HepG2 (cell line): Measurements from ENCODE around the gene MBLAC1. TPM values are rescaled to one million over a fixed set of nuclear protein-coding genes. Genes with fewer than 3 reads are reported as not detected.

Experiments used
- ATAC-seq: fragments of 200-7000 bp; cut with Tn5 transposase; 3 replicates; pipeline ENCODE4 v1.9.1; 2020; ENCODE audit warnings: mild to moderate bottlenecking, moderate library complexity
- BruUV-seq: library from RNA; stranded (reverse); fragments of 400-500 nt; replicated peaks from 2 replicates; lab custom pipeline; 2021; lab: Mats Ljungman, UMichigan
- CTCF ChIA-PET: fragments of 300-600 bp; formaldehyde crosslinking; extraction: SDS; loops from one replicate; lab custom pipeline; 2021; ENCODE audit warnings: low total read pairs, inconsistent platforms, low intra/inter-chr PET ratio; lab: Yijun Ruan, JAX
- POLR2A ChIA-PET: fragments of 350-600 bp; sonication (Branson Sonifier 250); formaldehyde crosslinking; loops from one replicate; lab custom pipeline; 2020; ENCODE audit warnings: antibody characterized with exemption, inconsistent platforms; lab: Yijun Ruan, JAX
- DNase-seq: peaks from one replicate; pipeline ENCODE4 v3.0.0-alpha.2; 2015; ENCODE audit warnings: low spot score
- FAIRE-seq: peaks from 3 replicates; lab custom pipeline; 2011; peaks lifted over from hg19 to GRCh38; lab: Jason Lieb, UNC
- H2AFZ ChIP-seq: one replicate; pipeline ENCODE4 v1.6.1; 2011; ENCODE audit warnings: low read length, inconsistent platforms
- H3K27ac ChIP-seq: fragments of 300-600 bp; 3 replicates; pipeline ENCODE4 v1.8.0; 2011; ENCODE audit warnings: mixed run types, mild to moderate bottlenecking, mixed read lengths, low read length, inconsistent platforms; ENCODE audit not compliant: insufficient read depth; ENCODE audit errors: extremely low read length
- H3K27me3 ChIP-seq, 2 experiments: fragments of 200-600 bp in 1 of 2; 2 replicates in 1 of 2; 3 replicates in 1 of 2; pipeline versions ENCODE4 v1.6.0 to v1.8.0; 2011; ENCODE audit warnings: low read length in 2 of 2, mild to moderate bottlenecking in 2 of 2, moderate library complexity in 2 of 2, inconsistent platforms in 1 of 2; ENCODE audit not compliant: insufficient read depth in 2 of 2, control insufficient read depth in 1 of 2
- H3K36me3 ChIP-seq, 2 experiments: fragments of 200-600 bp in 1 of 2; replicated peaks in 1 of 2; 2 replicates in 1 of 2; 3 replicates in 1 of 2; pipeline versions ENCODE4 v1.5.1 to v1.8.0; 2011; ENCODE audit warnings: low read length in 2 of 2, inconsistent platforms in 1 of 2; ENCODE audit not compliant: insufficient read depth in 2 of 2, control insufficient read depth in 1 of 2
- H3K4me1 ChIP-seq: 2 replicates; pipeline ENCODE4 v1.5.1; 2012; ENCODE audit warnings: low read length, inconsistent platforms; ENCODE audit not compliant: insufficient read depth
- H3K4me2 ChIP-seq: 2 replicates; pipeline ENCODE4 v1.6.0; 2011; ENCODE audit warnings: low read depth, low read length, inconsistent platforms
- H3K4me3 ChIP-seq, 3 experiments: fragments of 200-600 bp in 1 of 3; sonication (generic), shearing (Covaris generic) in 1 of 3; replicated peaks in 1 of 3; 2 replicates each; pipeline ENCODE4 v1.5.1; 2011 to 2016; ENCODE audit warnings: low read length in 3 of 3, inconsistent platforms in 2 of 3, low read depth in 2 of 3, mild to moderate bottlenecking in 2 of 3, control low read depth in 1 of 3, mixed read lengths in 1 of 3; ENCODE audit not compliant: insufficient read depth in 1 of 3
- H3K79me2 ChIP-seq: one replicate; pipeline ENCODE4 v1.6.1; 2011; ENCODE audit warnings: low read length, inconsistent platforms; ENCODE audit not compliant: insufficient read depth
- H3K9ac ChIP-seq: 2 replicates; pipeline ENCODE4 v1.6.0; 2011; ENCODE audit warnings: mild to moderate bottlenecking, low read depth, low read length, inconsistent platforms; ENCODE audit not compliant: insufficient read depth
- H3K9me3 ChIP-seq: 2 replicates; pipeline ENCODE4 v1.5.1; 2012; ENCODE audit warnings: mild to moderate bottlenecking, low read length
- H4K20me1 ChIP-seq: 2 replicates; pipeline ENCODE4 v1.6.0; 2011; ENCODE audit warnings: inconsistent platforms, mild to moderate bottlenecking, low read length, moderate library complexity; ENCODE audit not compliant: insufficient read depth
- ARHGAP35 ChIP-seq: sonication (generic); formaldehyde crosslinking; IDR thresholded peaks from 2 replicates; pipeline ENCODE4 v1.9.0; 2022; ENCODE audit warnings: mild to moderate bottlenecking, inconsistent platforms, moderate library complexity, missing genetic modification reagents, borderline replicate concordance
- ATF7-NPFF ChIP-seq: sonication (generic); formaldehyde crosslinking; IDR thresholded peaks from 2 replicates; pipeline ENCODE4 v1.8.1; 2023; ENCODE audit warnings: mild to moderate bottlenecking, low read depth, missing genetic modification reagents, moderate library complexity
- DRAP1 ChIP-seq: IDR thresholded peaks from 2 replicates; pipeline ENCODE4 v1.6.1; 2016; ENCODE audit warnings: missing genetic modification reagents, missing compliant biosample characterization
- MTA1 ChIP-seq: sonication (generic); formaldehyde crosslinking; IDR thresholded peaks from 2 replicates; pipeline ENCODE4 v1.4.0; 2020; ENCODE audit warnings: missing genetic modification reagents, mild to moderate bottlenecking, borderline replicate concordance
- NFKBIZ ChIP-seq: IDR thresholded peaks from 2 replicates; pipeline ENCODE4 v1.6.1; 2018; ENCODE audit warnings: missing genetic modification reagents, missing compliant biosample characterization
- NRL ChIP-seq: sonication (generic); formaldehyde crosslinking; IDR thresholded peaks from 2 replicates; pipeline ENCODE4 v1.5.0; 2020; ENCODE audit warnings: missing genetic modification reagents, mild to moderate bottlenecking, moderate library complexity, borderline replicate concordance
- POLR2A ChIP-seq, 2 experiments: IDR thresholded peaks; 2 replicates each; pipeline ENCODE4 v1.6.1; 2011; ENCODE audit warnings: low read depth in 2 of 2, low read length in 2 of 2, mild to moderate bottlenecking in 1 of 2, moderate library complexity in 1 of 2; ENCODE audit not compliant: insufficient read depth in 1 of 2
- RBFOX2 ChIP-seq: fragments of 200-400 bp; formaldehyde crosslinking; IDR thresholded peaks from 2 replicates; pipeline ENCODE4 v1.6.1; 2017; ENCODE audit warnings: low read depth, mild to moderate bottlenecking, low read length
- RBM22 ChIP-seq: fragments of 200-400 bp; formaldehyde crosslinking; optimal IDR thresholded peaks from 2 replicates; pipeline ENCODE3; 2017; ENCODE audit warnings: mild to moderate bottlenecking, low read length, moderate library complexity
- ZBTB7A ChIP-seq: sonication (generic); formaldehyde crosslinking; IDR thresholded peaks from 2 replicates; pipeline ENCODE4 v1.8.0; 2022; ENCODE audit warnings: mild to moderate bottlenecking, missing genetic modification reagents
- ZMYM4 ChIP-seq: sonication (generic); formaldehyde crosslinking; IDR thresholded peaks from 2 replicates; pipeline ENCODE4 v1.8.1; 2023; ENCODE audit warnings: mild to moderate bottlenecking, missing genetic modification reagents
- ZNF138 ChIP-seq: sonication (generic); formaldehyde crosslinking; IDR thresholded peaks from 2 replicates; pipeline ENCODE4 v1.5.0; 2020; ENCODE audit warnings: mild to moderate bottlenecking, low read depth, missing genetic modification reagents
- ZNF296 ChIP-seq: sonication (generic); formaldehyde crosslinking; conservative IDR thresholded peaks from 2 replicates; pipeline ENCODE4 v1.5.0; 2020; ENCODE audit warnings: mild to moderate bottlenecking, missing genetic modification reagents
- ZNF501 ChIP-seq: sonication (generic); formaldehyde crosslinking; IDR thresholded peaks from 2 replicates; pipeline ENCODE4 v1.5.1; 2020; ENCODE audit warnings: mild to moderate bottlenecking, moderate library complexity, missing genetic modification reagents
- ZNF564 ChIP-seq: sonication (generic); formaldehyde crosslinking; IDR thresholded peaks from 2 replicates; pipeline ENCODE4 v1.8.1; 2023; ENCODE audit warnings: mild to moderate bottlenecking, missing genetic modification reagents
- ZNF576 ChIP-seq: sonication (generic); formaldehyde crosslinking; IDR thresholded peaks from 2 replicates; pipeline ENCODE4 v1.4.0; 2020; ENCODE audit warnings: mild to moderate bottlenecking, missing genetic modification reagents
- ZNF598 ChIP-seq: sonication (generic); formaldehyde crosslinking; IDR thresholded peaks from 2 replicates; pipeline ENCODE4 v1.5.1; 2020; ENCODE audit warnings: mild to moderate bottlenecking, missing genetic modification reagents, borderline replicate concordance
- ZNF703 ChIP-seq: sonication (generic); formaldehyde crosslinking; IDR thresholded peaks from 2 replicates; pipeline ENCODE4 v1.5.1; 2020; ENCODE audit warnings: missing genetic modification reagents, mild to moderate bottlenecking, moderate library complexity, borderline replicate concordance
- ZNF746 ChIP-seq: sonication (generic); formaldehyde crosslinking; IDR thresholded peaks from 2 replicates; pipeline ENCODE4 v1.8.0; 2022; ENCODE audit warnings: mild to moderate bottlenecking, missing genetic modification reagents
- ZNF777 ChIP-seq: sonication (generic); formaldehyde crosslinking; IDR thresholded peaks from 2 replicates; pipeline ENCODE4 v1.4.0; 2020; ENCODE audit warnings: missing genetic modification reagents
- ZNF839 ChIP-seq: sonication (generic); formaldehyde crosslinking; IDR thresholded peaks from 2 replicates; pipeline ENCODE4 v1.4.0; 2020; ENCODE audit warnings: missing genetic modification reagents, mild to moderate bottlenecking, borderline replicate concordance
- WGBS: methylation state at CpG from one replicate; pipeline ENCODE4 v1.1.6; 2017; ENCODE audit warnings: low lambda C conversion rate; 5-methylcytosine and 5-hydroxymethylcytosine counted together
- in situ Hi-C: cut with HindIII; loops from 2 replicates; pipeline ENCODE4 v1.10.0; 2017; ENCODE audit warnings: low pct_unique_long_range_greater_than_20kb; ENCODE audit not compliant: extremely low pct_ligation_motif_present
- intact Hi-C: fragments of 100-400 bp; cut with micrococcal nuclease; formaldehyde crosslinking; loops from one replicate; pipeline ENCODE4 v1.10.0; 2022; ENCODE audit not compliant: unreplicated experiment
- polyA plus RNA-seq, 8 experiments: library from polyadenylated mRNA; depleted of rRNA in 3 of 8; stranded (reverse) in 7 of 8; unstranded in 1 of 8; fragments of >200 nt; fragmentation: Illumina TruSeq in 4 of 8; extraction: Trizol in 4 of 8; gene quantifications; 2 replicates each; pipeline versions ENCODE4 v1.2.1 to v1.2.3, GENCODE V29; 2011 to 2016; ENCODE audit warnings: low read depth in 4 of 8, missing spikeins in 1 of 8, mixed read lengths in 1 of 8; ENCODE audit not compliant: insufficient read depth in 1 of 8
- total RNA-seq, 5 experiments: library from RNA; depleted of rRNA; stranded (reverse); fragments of >200 nt; fragmentation: Illumina TruSeq; extraction: Trizol; gene quantifications; 2 replicates each; pipeline ENCODE4 v1.2.3, GENCODE V29; 2016; ENCODE audit warnings: low read depth in 1 of 5
- TF ChIP-seq, protein P1 (sequence below): IDR thresholded peaks from 2 replicates; pipeline ENCODE4 v1.6.1; 2016; ENCODE audit warnings: missing compliant biosample characterization, missing genetic modification reagents, borderline replicate concordance

The MBLAC1 gene
- total and polyA plus RNA-seq, 2 of the 13 experiments (the other 11 are each of a cell fraction or from before 2014, with no cell fraction given): 0.79 to 2.1 TPM

GRCh38 chr7:100127866-100128636 is 1.3 kb downstream of the MBLAC1 start:
- CTCF ChIA-PET: no interaction called here
- intact Hi-C loops (loop anchor here (5.0 kb wide), 1 partner anchor 46 kb away; the partner anchor contains the start of gene ZNF3), in situ Hi-C loops (no loop called here)
- Histone ChIP-seq H3K9me3 (no peaks in the 10 kb centered on the region), H3K79me2 (peaks cover 5% of the 10 kb centered on the region), H3K27me3 (no peaks in the 10 kb centered on the region), H3K9ac (peak overlapping the region; percentile 88), H2AFZ (no peak overlapping the region), H3K36me3 (no peaks in the 10 kb centered on the region), H3K4me1 (peaks cover 55% of the 10 kb centered on the region), H4K20me1 (no peaks in the 10 kb centered on the region), H3K4me3 (peak overlapping the region; percentile 74 to 92 (median 84)), H3K27ac (peak overlapping the region; percentile 96), H3K4me2 (peak overlapping the region; percentile 74)
- ATAC-seq (peak; percentile 61), FAIRE-seq (peak; percentile 55), DNase-seq (no peak)
- BruUV-seq: TSS peak; percentile 43
- WGBS: 5% methylated on average over 17 of the region's 37 CpGs
- POLR2A ChIA-PET: interaction anchor here (2.5 to 3.7 kb wide), 2 partner anchors 21 to 27 kb away, joined by 8 to 26 read pairs; partner anchors contain the start of genes AP4M1, LAMTOR4 and MCM7
- TF ChIP-seq ZBTB7A (CRISPR knock-in tag) (0 out of 2 replicates have a peak, but pooled peaks have one; percentile 53), ZNF138 (no peak), ZNF598 (peak; percentile 66; the same call in 1 of the 2 replicates), ZNF839 (0 out of 2 replicates have a peak, but pooled peaks have one; percentile 27), MTA1 (CRISPR knock-in tag) (peak; percentile 73; the same call in 1 of the 2 replicates), ZMYM4 (0 out of 2 replicates have a peak, but pooled peaks have one; percentile 12), ZNF703 (CRISPR knock-in tag) (0 out of 2 replicates have a peak, but pooled peaks have one; percentile 12), NRL (CRISPR knock-in tag) (0 out of 2 replicates have a peak, but pooled peaks have one; percentile 24), POLR2A (IDR thresholded peaks at IDR 0.05; ENCODE audit: insufficient read depth in 1 of 2, low read depth in 2 of 2, low read length in 2 of 2) (0 out of 4 replicates have a peak, but pooled peaks of 1 of the 2 experiments have one; percentile 32), ATF7-NPFF (0 out of 2 replicates have a peak, but pooled peaks have one; percentile 12), ZNF746 (CRISPR knock-in tag) (peak; percentile 51; the same call in 1 of the 2 replicates), ZNF296 (0 out of 2 replicates have a peak, but pooled peaks have one; percentile 2), ARHGAP35 (peak; percentile 18; the same call in 1 of the 2 replicates), NFKBIZ (CRISPR knock-in tag) (no peak), ZNF501 (CRISPR knock-in tag) (peak; percentile 62), RBM22 (no peak), RBFOX2 (peak; percentile 61), ZNF576 (CRISPR knock-in tag) (peak; percentile 59; the same call in 1 of the 2 replicates), DRAP1 (CRISPR knock-in tag) (peak; percentile 26; the same call in 1 of the 2 replicates), ZNF777 (CRISPR knock-in tag) (peak; percentile 19; the same call in 1 of the 2 replicates), ZNF564 (CRISPR knock-in tag) (no peak)
- TF ChIP-seq, protein P1, sequence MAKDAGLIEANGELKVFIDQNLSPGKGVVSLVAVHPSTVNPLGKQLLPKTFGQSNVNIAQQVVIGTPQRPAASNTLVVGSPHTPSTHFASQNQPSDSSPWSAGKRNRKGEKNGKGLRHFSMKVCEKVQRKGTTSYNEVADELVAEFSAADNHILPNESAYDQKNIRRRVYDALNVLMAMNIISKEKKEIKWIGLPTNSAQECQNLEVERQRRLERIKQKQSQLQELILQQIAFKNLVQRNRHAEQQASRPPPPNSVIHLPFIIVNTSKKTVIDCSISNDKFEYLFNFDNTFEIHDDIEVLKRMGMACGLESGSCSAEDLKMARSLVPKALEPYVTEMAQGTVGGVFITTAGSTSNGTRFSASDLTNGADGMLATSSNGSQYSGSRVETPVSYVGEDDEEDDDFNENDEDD (CRISPR knock-in tag): 0 out of 2 replicates have a peak, but pooled peaks have one; percentile 31
